WTC11 (cell line): Measurements from ENCODE around the gene CHST15. TPM values are rescaled to one million over a fixed set of nuclear protein-coding genes. Genes with fewer than 3 reads are reported as not detected.
A peak's percentile ranks its signal among the peaks of the same experiment; 100 is the strongest.

Experiments
- ATAC-seq: fragments of 200-7000 bp; cut with Tn5 transposase; 2 replicates; pipeline ENCODE4 v1.10.0; 2021; ENCODE audit warnings: mild to moderate bottlenecking, moderate library complexity
- CTCF ChIA-PET: fragments of 300-600 bp; sonication (Branson Sonifier 250); formaldehyde crosslinking; loops from one replicate; lab custom pipeline; 2021; ENCODE audit warnings: antibody characterized with exemption; lab: Charles Lee
- POLR2A ChIA-PET: fragments of 350-600 bp; sonication (Branson Sonifier 250); formaldehyde crosslinking; loops from one replicate; lab custom pipeline; 2021; ENCODE audit warnings: antibody characterized with exemption; lab: Charles Lee
- DNase-seq: peaks from one replicate; pipeline ENCODE4 v3.0.0; 2021; ENCODE audit warnings: low spot score
- H3K27ac Mint-ChIP-seq: 2 replicates; pipeline ENCODE4 v1.8.0; 2021; ENCODE audit warnings: mixed read lengths
- H3K27me3 Mint-ChIP-seq: 2 replicates; pipeline ENCODE4 v1.8.0; 2021; ENCODE audit warnings: low read depth, mild to moderate bottlenecking, moderate library complexity, mixed read lengths
- H3K36me3 Mint-ChIP-seq: 2 replicates; pipeline ENCODE4 v1.8.0; 2021; ENCODE audit warnings: mixed read lengths
- H3K4me1 Mint-ChIP-seq: 2 replicates; pipeline ENCODE4 v1.8.0; 2022; ENCODE audit warnings: mixed read lengths
- H3K4me3 Mint-ChIP-seq: 2 replicates; pipeline ENCODE4 v1.8.0; 2021; ENCODE audit warnings: mild to moderate bottlenecking, moderate library complexity, mixed read lengths
- H3K9me3 Mint-ChIP-seq: 2 replicates; pipeline ENCODE4 v1.8.0; 2021; ENCODE audit warnings: mixed read lengths
- ARID4B ChIP-seq: sonication (generic); formaldehyde crosslinking; IDR thresholded peaks from 2 replicates; pipeline ENCODE4 v1.8.0; 2023; ENCODE audit warnings: missing genetic modification reagents, mild to moderate bottlenecking, borderline replicate concordance
- CREB1 ChIP-seq: sonication (generic); formaldehyde crosslinking; IDR thresholded peaks from 2 replicates; pipeline ENCODE4 v1.8.0; 2023; ENCODE audit warnings: mild to moderate bottlenecking, missing genetic modification reagents
- CREM ChIP-seq: sonication (generic); formaldehyde crosslinking; IDR thresholded peaks from 2 replicates; pipeline ENCODE4 v1.8.1; 2022; ENCODE audit warnings: mild to moderate bottlenecking, missing genetic modification reagents, moderate library complexity
- EMX1 ChIP-seq: fragments of 250-450 bp; sonication (Bioruptor Pico); IDR thresholded peaks from 2 replicates; pipeline ENCODE4 v1.8.0; 2021; ENCODE audit warnings: mild to moderate bottlenecking
- ERG ChIP-seq: fragments of 250-450 bp; sonication (Bioruptor Pico); IDR thresholded peaks from 2 replicates; pipeline ENCODE4 v1.8.0; 2021; ENCODE audit warnings: mild to moderate bottlenecking
- HMGXB4 ChIP-seq: sonication (generic); formaldehyde crosslinking; IDR thresholded peaks from 2 replicates; pipeline ENCODE4 v1.8.1; 2023; ENCODE audit warnings: mild to moderate bottlenecking, moderate library complexity, missing genetic modification reagents
- NFATC4 ChIP-seq: fragments of 250-450 bp; sonication (Bioruptor Pico); IDR thresholded peaks from 2 replicates; pipeline ENCODE4 v1.9.0; 2021; ENCODE audit warnings: mild to moderate bottlenecking
- NR3C1 ChIP-seq: sonication (generic); formaldehyde crosslinking; conservative IDR thresholded peaks from 2 replicates; pipeline ENCODE4 v1.8.1; 2023; ENCODE audit warnings: low read depth, mild to moderate bottlenecking, missing genetic modification reagents
- PREB ChIP-seq: sonication (generic); formaldehyde crosslinking; IDR thresholded peaks from 2 replicates; pipeline ENCODE4 v1.8.1; 2022; ENCODE audit warnings: mild to moderate bottlenecking, missing genetic modification reagents, moderate library complexity, borderline replicate concordance
- TEAD4 ChIP-seq: sonication (generic); formaldehyde crosslinking; IDR thresholded peaks from 2 replicates; pipeline ENCODE4 v1.8.0; 2022; ENCODE audit warnings: mild to moderate bottlenecking, missing genetic modification reagents
- ZBTB21 ChIP-seq: sonication (generic); formaldehyde crosslinking; IDR thresholded peaks from 2 replicates; pipeline ENCODE4 v1.8.1; 2023; ENCODE audit warnings: mild to moderate bottlenecking, missing genetic modification reagents, borderline replicate concordance
- ZNF138 ChIP-seq: sonication (generic); formaldehyde crosslinking; conservative IDR thresholded peaks from 2 replicates; pipeline ENCODE4 v1.8.1; 2022; ENCODE audit warnings: mild to moderate bottlenecking, moderate library complexity, missing genetic modification reagents
- ZNF425 ChIP-seq: fragments of 250-450 bp; sonication (Bioruptor Pico); conservative IDR thresholded peaks from 2 replicates; pipeline ENCODE4 v1.9.0; 2021; ENCODE audit warnings: mild to moderate bottlenecking
- ZSCAN18 ChIP-seq: fragments of 250-450 bp; sonication (Bioruptor Pico); IDR thresholded peaks from 2 replicates; pipeline ENCODE4 v2.1.2; 2022; ENCODE audit warnings: mild to moderate bottlenecking, moderate library complexity
- total RNA-seq: library from RNA; stranded (reverse); gene quantifications from 3 replicates; pipeline ENCODE4 v1.2.3, GENCODE V29; 2021

The CHST15 gene
- total RNA-seq, 1 experiment from 2014 or later, result 10.7 TPM

GRCh38 chr10:123996302-123996701, 97.1 kb downstream of the CHST15 start (continued):
- TF ChIP-seq ZNF425 (CRISPR knock-in tag) (no peak), TEAD4 (CRISPR knock-in tag) (no peak), CREM (CRISPR knock-in tag) (no peak), ARID4B (CRISPR knock-in tag) (no peak), ERG (no peak)
- TF ChIP-seq, all 79 proteins: peak for 0

GRCh38 chr10:123995461-123996131, 97.8 kb downstream of the CHST15 start:
- TF ChIP-seq ZSCAN18 (CRISPR knock-in tag), result no peak
- TF ChIP-seq NFATC4 (CRISPR knock-in tag), result no peak
- 0 out of 2 replicates have a peak, but pooled peaks have one; percentile 29 for TF ChIP-seq NR3C1 (CRISPR knock-in tag)
- TF ChIP-seq PREB (CRISPR knock-in tag), result no peak
- TF ChIP-seq CREB1 (CRISPR knock-in tag), result peak; percentile 20; the same call in 1 of the 2 replicates
- TF ChIP-seq EMX1 (CRISPR knock-in tag), result no peak
- peak; percentile 80 for TF ChIP-seq ZBTB21 (CRISPR knock-in tag)
- peak; percentile 71; the same call in 1 of the 2 replicates for TF ChIP-seq HMGXB4 (CRISPR knock-in tag)
- TF ChIP-seq ZNF138 (CRISPR knock-in tag), result 0 out of 2 replicates have a peak, but pooled peaks have one; percentile 30
- Mint-ChIP-seq H3K27ac (no peak overlapping the region), H3K36me3 (no peaks in the 10 kb centered on the region), H3K4me1 (peaks cover 20% of the 10 kb centered on the region), H3K27me3 (peaks cover 37% of the 10 kb centered on the region), H3K9me3 (no peaks in the 10 kb centered on the region), H3K4me3 (peak overlapping the region; percentile 70)
- ATAC-seq, result peak; percentile 72
- CTCF ChIA-PET, result interaction anchor here (0.7 to 4.6 kb wide), 67 partner anchors 9 to 570 kb away, joined by 3 to 128 read pairs (median 5); partner anchors contain the start of genes CHST15, CPXM2 and OAT
- peak; percentile 76 for DNase-seq
- POLR2A ChIA-PET, result no interaction called here
